SK-N-SH (cell line): Measurements from ENCODE around the gene KCTD4. TPM values are rescaled to one million over a fixed set of nuclear protein-coding genes. Genes with fewer than 3 reads are reported as not detected.
A peak's percentile ranks its signal among the peaks of the same experiment; 100 is the strongest.
"Not testable (repeated sequence)": the region's sequence is repeated elsewhere in the genome, so short reads cannot be mapped to it uniquely, and the experiment has no call there.

Experiments
- CTCF ChIA-PET: fragments of 300-600, 350-600 bp; formaldehyde crosslinking; extraction: SDS; loops from one replicate; lab custom pipeline; 2021; lab: Yijun Ruan, JAX
- POLR2A ChIA-PET: fragments of 350-600 bp; sonication (Branson Sonifier 250); formaldehyde crosslinking; extraction: SDS; loops from one replicate; lab custom pipeline; 2020; ENCODE audit warnings: antibody characterized with exemption, inconsistent platforms; lab: Yijun Ruan, JAX
- DNase-seq: peaks from one replicate; pipeline ENCODE4 v3.0.0; 2012
- H2AFZ ChIP-seq: fragments of 200-600 bp; sonication (generic); 2 replicates; pipeline ENCODE4 v1.8.1; 2016; ENCODE audit warnings: antibody characterized with exemption, mild to moderate bottlenecking, low read depth
- H3F3A ChIP-seq: fragments of 200-600 bp; sonication (generic); replicated peaks from 2 replicates; pipeline ENCODE3; 2016; ENCODE audit warnings: antibody characterized with exemption, mild to moderate bottlenecking; ENCODE audit not compliant: insufficient read depth
- H3K27ac ChIP-seq, 2 experiments: fragments of 200-500 bp in 1 of 2; fragments of 200-600 bp in 1 of 2; sonication (Bioruptor generic) in 1 of 2; sonication (generic), shearing (Covaris generic) in 1 of 2; 2 replicates each; pipeline versions ENCODE4 v1.5.1 to v1.6.1; 2014 to 2016; ENCODE audit warnings: low read depth in 2 of 2, inconsistent platforms in 1 of 2, low read length in 1 of 2, mild to moderate bottlenecking in 1 of 2, mixed read lengths in 1 of 2
- H3K27me3 ChIP-seq: fragments of 200-600 bp; sonication (generic), shearing (Covaris generic); 2 replicates; pipeline ENCODE4 v1.6.1; 2016; ENCODE audit warnings: mixed run types; ENCODE audit not compliant: insufficient read depth
- H3K36me3 ChIP-seq, 2 experiments: fragments of 200-500 bp in 1 of 2; fragments of 200-600 bp in 1 of 2; sonication (Bioruptor generic) in 1 of 2; sonication (generic) in 1 of 2; replicated peaks in 1 of 2; 2 replicates each; pipeline versions ENCODE3 to v1.5.1; 2014 to 2016; ENCODE audit warnings: low read length in 1 of 2, mild to moderate bottlenecking in 1 of 2; ENCODE audit not compliant: insufficient read depth in 2 of 2, control insufficient read depth in 1 of 2
- H3K4me1 ChIP-seq, 2 experiments: fragments of 200-500 bp in 1 of 2; fragments of 200-600 bp in 1 of 2; sonication (Bioruptor generic) in 1 of 2; sonication (generic), shearing (Covaris generic) in 1 of 2; 2 replicates each; pipeline versions ENCODE4 v1.5.1 to v1.6.1; 2014 to 2016; ENCODE audit warnings: low read depth in 1 of 2, low read length in 1 of 2, mixed run types in 1 of 2; ENCODE audit not compliant: insufficient read depth in 2 of 2, control insufficient read depth in 1 of 2
- H3K4me2 ChIP-seq: fragments of 200-600 bp; sonication (generic), shearing (Covaris generic); 2 replicates; pipeline ENCODE4 v1.6.1; 2017; ENCODE audit warnings: mixed run types
- H3K4me3 ChIP-seq, 2 experiments: fragments of 200-500 bp in 1 of 2; fragments of 200-600 bp in 1 of 2; sonication (Bioruptor generic) in 1 of 2; sonication (generic), shearing (Covaris generic) in 1 of 2; 2 replicates each; pipeline versions ENCODE4 v1.5.1 to v1.8.1; 2014 to 2016; ENCODE audit warnings: low read depth in 2 of 2, inconsistent platforms in 1 of 2, low read length in 1 of 2, mild to moderate bottlenecking in 1 of 2, mixed read lengths in 1 of 2, moderate library complexity in 1 of 2
- H3K79me2 ChIP-seq: fragments of 200-600 bp; sonication (generic); 2 replicates; pipeline ENCODE4 v1.8.1; 2017; ENCODE audit warnings: mild to moderate bottlenecking; ENCODE audit not compliant: insufficient read depth
- H3K9ac ChIP-seq: fragments of 200-600 bp; sonication (generic); 2 replicates; pipeline ENCODE4 v1.6.1; 2017; ENCODE audit warnings: mixed run types
- H3K9me2 ChIP-seq: fragments of 200-600 bp; sonication (generic); 2 replicates; pipeline ENCODE4 v1.6.1; 2017; ENCODE audit warnings: mixed run types
- H3K9me3 ChIP-seq: fragments of 200-600 bp; sonication (generic); 2 replicates; pipeline ENCODE4 v1.6.1; 2017; ENCODE audit warnings: mixed run types, mild to moderate bottlenecking, moderate library complexity
- H4K20me1 ChIP-seq: fragments of 200-600 bp; sonication (generic); 2 replicates; pipeline ENCODE4 v1.6.1; 2017; ENCODE audit warnings: mild to moderate bottlenecking, mixed run types; ENCODE audit not compliant: insufficient read depth
- CHD2 ChIP-seq: fragments of 150-350 bp; IDR thresholded peaks from 2 replicates; pipeline ENCODE4 v1.6.1; 2018; ENCODE audit warnings: low read length; ENCODE audit not compliant: partially characterized antibody
- FOXM1 ChIP-seq: IDR thresholded peaks from 2 replicates; pipeline ENCODE4 v1.4.0; 2012; ENCODE audit warnings: low read depth, mild to moderate bottlenecking
- GABPA ChIP-seq: IDR thresholded peaks from 2 replicates; pipeline ENCODE4 v1.4.0; 2012; ENCODE audit warnings: low read depth, mild to moderate bottlenecking
- JUND ChIP-seq: IDR thresholded peaks from 2 replicates; pipeline ENCODE4 v1.4.0; 2012
- NRF1 ChIP-seq: IDR thresholded peaks from 2 replicates; pipeline ENCODE4 v1.6.1; 2012; ENCODE audit warnings: low read depth, mild to moderate bottlenecking, low read length
- POLR2AphosphoS5 ChIP-seq: IDR thresholded peaks from 2 replicates; pipeline ENCODE4 v1.6.1; 2012; ENCODE audit warnings: low read depth, low read length
- RAD21 ChIP-seq: IDR thresholded peaks from 2 replicates; pipeline ENCODE4 v1.6.1; 2012; ENCODE audit warnings: mild to moderate bottlenecking, low read length
- RXRA ChIP-seq: IDR thresholded peaks from 2 replicates; pipeline ENCODE4 v1.4.0; 2012; ENCODE audit warnings: low read depth, mild to moderate bottlenecking, borderline replicate concordance
- SIN3A ChIP-seq: IDR thresholded peaks from 2 replicates; pipeline ENCODE4 v1.6.1; 2012; ENCODE audit warnings: low read depth, mild to moderate bottlenecking, low read length, moderate library complexity, borderline replicate concordance
- SMC3 ChIP-seq: IDR thresholded peaks from 2 replicates; pipeline ENCODE4 v1.6.1; 2012; ENCODE audit warnings: low read depth, low read length, improper control_type of control experiment
- TAF1 ChIP-seq: IDR thresholded peaks from 2 replicates; pipeline ENCODE4 v1.6.1; 2012; ENCODE audit warnings: low read depth, mild to moderate bottlenecking, low read length, moderate library complexity, borderline replicate concordance
- TCF12 ChIP-seq: IDR thresholded peaks from 2 replicates; pipeline ENCODE4 v1.4.0; 2012
- TEAD4 ChIP-seq: IDR thresholded peaks from 2 replicates; pipeline ENCODE4 v1.4.0; 2012; ENCODE audit warnings: mild to moderate bottlenecking, borderline replicate concordance; ENCODE audit not compliant: insufficient read depth
- USF2 ChIP-seq: fragments of 150-350 bp; IDR thresholded peaks from 2 replicates; pipeline ENCODE4 v1.6.1; 2017; ENCODE audit warnings: antibody characterized with exemption, low read length, low read depth, borderline replicate concordance
- WGBS: methylation state at CpG from one replicate; pipeline ENCODE4 v1.1.6; 2017; ENCODE audit warnings: low lambda C conversion rate; 5-methylcytosine and 5-hydroxymethylcytosine counted together
- polyA plus RNA-seq, 3 experiments: library from polyadenylated mRNA; depleted of rRNA; stranded (reverse); fragments of >200 nt; gene quantifications; 2 replicates each; pipeline ENCODE4 v1.2.3, GENCODE V29; 2012
- TF ChIP-seq, protein P1 (sequence below): IDR thresholded peaks from 2 replicates; pipeline ENCODE4 v1.4.0; 2012; ENCODE audit warnings: low read depth, borderline replicate concordance

Gene KCTD4
- polyA plus RNA-seq (2012; rRNA removed) = 0.56 and 1.3 TPM in 2 replicates
- polyA plus RNA-seq (2012; cell fraction: cytosol; rRNA removed) = 1.2 and 1.7 TPM in 2 replicates
- polyA plus RNA-seq (2012; cell fraction: nucleus; rRNA removed) = 1.2 and 1.4 TPM in 2 replicates

DNA sequence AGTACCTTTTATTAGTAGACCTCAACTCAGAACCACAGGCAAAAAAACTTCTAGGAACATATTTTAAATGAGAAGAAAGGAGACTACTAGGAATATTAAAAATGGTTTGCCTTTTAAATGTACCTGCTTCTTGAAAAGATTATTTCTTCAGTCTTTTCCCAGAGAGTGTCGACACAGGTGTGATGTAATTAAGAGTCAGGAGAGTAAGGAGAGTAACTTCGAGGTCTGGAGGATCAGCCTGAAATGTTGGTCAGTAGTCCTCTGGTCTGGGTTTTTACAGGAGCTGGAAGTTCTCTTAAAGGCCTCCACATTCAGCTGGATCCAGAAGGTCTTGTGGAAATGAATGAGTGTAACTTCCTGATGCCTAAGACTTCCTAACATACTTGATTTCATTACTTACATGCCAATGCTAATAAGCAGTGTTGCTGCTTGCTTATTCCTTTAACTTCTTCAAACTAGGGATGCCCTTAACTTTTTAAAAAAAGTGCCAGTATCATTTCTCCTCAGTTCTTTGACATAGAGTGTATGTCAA lies at the start of gene KCTD4:
KCTD4 (minus strand) TSS at position 345 of the 532 bp plus-strand sequence. CDS start 6,478 bp downstream, outside the sequence.
- peaks cover 26% of the 10 kb centered on the region for H3F3A ChIP-seq
- TF ChIP-seq TAF1 = no peak
- no peak; the same call in 1 of the 2 replicates for TF ChIP-seq RXRA
- no peak for TF ChIP-seq USF2
- TF ChIP-seq, protein P1, sequence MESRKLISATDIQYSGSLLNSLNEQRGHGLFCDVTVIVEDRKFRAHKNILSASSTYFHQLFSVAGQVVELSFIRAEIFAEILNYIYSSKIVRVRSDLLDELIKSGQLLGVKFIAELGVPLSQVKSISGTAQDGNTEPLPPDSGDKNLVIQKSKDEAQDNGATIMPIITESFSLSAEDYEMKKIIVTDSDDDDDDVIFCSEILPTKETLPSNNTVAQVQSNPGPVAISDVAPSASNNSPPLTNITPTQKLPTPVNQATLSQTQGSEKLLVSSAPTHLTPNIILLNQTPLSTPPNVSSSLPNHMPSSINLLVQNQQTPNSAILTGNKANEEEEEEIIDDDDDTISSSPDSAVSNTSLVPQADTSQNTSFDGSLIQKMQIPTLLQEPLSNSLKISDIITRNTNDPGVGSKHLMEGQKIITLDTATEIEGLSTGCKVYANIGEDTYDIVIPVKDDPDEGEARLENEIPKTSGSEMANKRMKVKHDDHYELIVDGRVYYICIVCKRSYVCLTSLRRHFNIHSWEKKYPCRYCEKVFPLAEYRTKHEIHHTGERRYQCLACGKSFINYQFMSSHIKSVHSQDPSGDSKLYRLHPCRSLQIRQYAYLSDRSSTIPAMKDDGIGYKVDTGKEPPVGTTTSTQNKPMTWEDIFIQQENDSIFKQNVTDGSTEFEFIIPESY = no peak
- no peak for TF ChIP-seq JUND
- TF ChIP-seq RAD21 = no peak
- TF ChIP-seq SIN3A = no peak
- no peak for TF ChIP-seq FOXM1
- no peak for TF ChIP-seq NRF1
- TF ChIP-seq TCF12 = no peak
- no peak for TF ChIP-seq TEAD4
- no peaks in the 10 kb centered on the region for H3K9me2 ChIP-seq
- no peaks in the 10 kb centered on the region for H3K9me3 ChIP-seq
- H2AFZ ChIP-seq = no peak within 1 kb of the TSS
- ChIA-PET POLR2A (no interaction called here), CTCF (interaction anchor here (0.6 kb wide), 1 partner anchor 649 kb away, joined by 3 read pairs; no protein-coding TSS in a partner anchor)
- H3K27me3 ChIP-seq = no peaks in the 10 kb centered on the region
- peaks cover 0 to 21% of the 10 kb centered on the region in 2 experiments; a peak in 2 of 4 replicates for H3K4me1 ChIP-seq
- WGBS = 84% methylated on average over 2 of the region's 2 CpGs
- peaks cover 41% of the 10 kb centered on the region for H3K79me2 ChIP-seq
- no peaks in the 10 kb centered on the region for H3K36me3 ChIP-seq
- H3K9ac ChIP-seq = no peak within 1 kb of the TSS
- H3K4me3 ChIP-seq = peak within 1 kb of the TSS in 1 of 2 experiments; percentile 24; a peak in 1 of 4 replicates
- peak within 1 kb of the TSS in 1 of 2 experiments; percentile 33; a peak in 1 of 4 replicates for H3K27ac ChIP-seq
- H3K4me2 ChIP-seq = peak within 1 kb of the TSS; percentile 34
- DNase-seq = no peak
- H4K20me1 ChIP-seq = no peaks in the 10 kb centered on the region

- CTCF ChIA-PET = interaction anchor here (1.3 kb wide), 1 partner anchor 16 kb away, joined by 3 read pairs; no protein-coding TSS in a partner anchor
- Histone ChIP-seq H3K9me2 (no peaks in the 10 kb centered on the region), H3K9ac (no peak overlapping the region), H3K4me2 (no peak overlapping the region), H3K27ac (no peak overlapping the region), H3K27me3 (no peaks in the 10 kb centered on the region), H3K36me3 (peaks cover 10 to 14% of the 10 kb centered on the region in 2 experiments), H3K4me1 (no peaks in the 10 kb centered on the region), H2AFZ (no peak overlapping the region), H3K79me2 (peaks cover 10% of the 10 kb centered on the region; the same call in 1 of the 2 replicates), H3K4me3 (no peak overlapping the region), H4K20me1 (no peaks in the 10 kb centered on the region), H3F3A (peaks cover 4% of the 10 kb centered on the region), H3K9me3 (no peaks in the 10 kb centered on the region)
- TF ChIP-seq SMC3 = no peak
- no peak for TF ChIP-seq TAF1
- no peak for TF ChIP-seq CHD2
- TF ChIP-seq TEAD4 = no peak
- no peak for TF ChIP-seq GABPA
- TF ChIP-seq POLR2AphosphoS5 = no peak
- DNase-seq = no peak
- WGBS = 93% methylated on average over 3 of the region's 3 CpGs
- POLR2A ChIA-PET = no interaction called here
Measured at GRCh38 chr13:45249662-45250061, 48.8 kb upstream of the KCTD4 start.

DNA sequence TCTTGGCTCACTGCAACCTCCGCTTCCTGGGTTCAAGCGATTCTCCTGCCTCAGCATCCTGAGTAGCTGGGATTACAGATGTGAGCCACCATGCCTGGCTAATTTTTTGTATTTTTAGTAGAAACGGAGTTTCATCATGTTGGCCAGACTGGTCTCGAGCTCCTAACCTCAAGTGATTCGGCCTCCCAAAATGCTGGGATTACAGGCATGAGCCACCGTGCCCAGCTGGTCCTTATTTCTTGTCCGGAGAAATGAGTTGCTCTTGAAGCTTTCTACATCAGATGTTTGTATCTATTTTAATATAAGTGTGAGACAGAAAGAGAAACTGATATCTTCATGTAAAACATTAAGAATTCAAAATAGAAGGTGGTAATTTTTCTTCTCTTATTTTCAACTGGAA lies 43.9 kb upstream of the KCTD4 start:
- DNase-seq, H3K27ac ChIP-seq, H3K9me3 ChIP-seq, H3K27me3 ChIP-seq, POLR2A ChIA-PET, H3F3A ChIP-seq, H3K36me3 ChIP-seq, H3K9me2 ChIP-seq, H3K4me3 ChIP-seq, H2AFZ ChIP-seq, H3K9ac ChIP-seq, H4K20me1 ChIP-seq, H3K4me2 ChIP-seq: not testable (repeated sequence)
- WGBS = 96% methylated on average over 7 of the region's 7 CpGs
- Histone ChIP-seq H3K79me2 (peaks cover 49% of the 10 kb centered on the region), H3K4me1 (peaks cover 2 to 13% of the 10 kb centered on the region in 2 experiments; a peak in 3 of 4 replicates)
- CTCF ChIA-PET = interaction anchor here (1.3 kb wide), 1 partner anchor 14 kb away, joined by 3 read pairs; no protein-coding TSS in a partner anchor
